B cell (primary cell): ENCODE data around the gene NAB2. TPM values are rescaled to one million over a fixed set of nuclear protein-coding genes. Genes with fewer than 3 reads are reported as not detected.

Experiments used
- ATAC-seq: fragments of 200-7000 bp; cut with Tn5 transposase; one replicate; pipeline ENCODE4 v1.10.0; 2021; ENCODE audit warnings: low read depth, mild to moderate bottlenecking, moderate number of reproducible peaks, moderate library complexity
- CTCF ChIA-PET: fragments of 350-600 bp; sonication (Branson Sonifier 250); formaldehyde crosslinking; loops from one replicate; lab custom pipeline; 2021; ENCODE audit warnings: antibody characterized with exemption, inconsistent platforms; lab: Charles Lee
- POLR2A ChIA-PET: fragments of 350-600 bp; sonication (Branson Sonifier 250); formaldehyde crosslinking; loops from one replicate; lab custom pipeline; 2021; ENCODE audit warnings: antibody characterized with exemption; lab: Charles Lee
- DNase-seq: peaks from one replicate; pipeline ENCODE4 v3.0.0; 2013
- H2AFZ ChIP-seq: 2 replicates; pipeline ENCODE4 v1.6.1; 2012; ENCODE audit warnings: mild to moderate bottlenecking, low read depth, low read length; ENCODE audit not compliant: insufficient read depth, poor library complexity, severe bottlenecking
- H3K27ac ChIP-seq, 2 donors: 1 replicate in 1 of 2; 2 replicates in 1 of 2; pipeline ENCODE4 v1.5.1; 2012 to 2013; ENCODE audit warnings: low read length in 2 of 2, mild to moderate bottlenecking in 2 of 2, moderate library complexity in 1 of 2
- H3K27me3 ChIP-seq, 4 experiments: fragments of 200-600 bp in 1 of 4; sonication (generic) in 1 of 4; replicated peaks in 1 of 4; 1 replicate in 2 of 4; 2 replicates in 2 of 4; pipeline versions ENCODE4 v1.6.1 to v1.7.0; 2013 to 2016; ENCODE audit warnings: low read length in 3 of 4, mild to moderate bottlenecking in 2 of 4, mixed read lengths in 1 of 4, moderate library complexity in 1 of 4; ENCODE audit not compliant: insufficient read depth in 4 of 4, control insufficient read depth in 3 of 4; ENCODE audit errors: control extremely low read depth in 1 of 4
- H3K36me3 ChIP-seq, 2 experiments: replicated peaks in 1 of 2; 1 replicate in 1 of 2; 2 replicates in 1 of 2; pipeline versions ENCODE4 v1.6.1 to v1.7.1; 2013; ENCODE audit warnings: low read length in 1 of 2; ENCODE audit not compliant: insufficient read depth in 2 of 2, control insufficient read depth in 1 of 2; ENCODE audit errors: control extremely low read depth in 1 of 2, extremely low read depth in 1 of 2
- H3K4me1 ChIP-seq, 2 donors: fragments of 200-600 bp in 1 of 2; sonication (generic) in 1 of 2; 1 replicate in 1 of 2; 2 replicates in 1 of 2; pipeline versions ENCODE4 v1.5.1 to v1.6.1; 2013 to 2017; ENCODE audit warnings: low read length in 2 of 2; ENCODE audit not compliant: control insufficient read depth in 2 of 2, insufficient read depth in 2 of 2
- H3K4me2 ChIP-seq: replicated peaks from 2 replicates; pipeline ENCODE3; 2012; ENCODE audit warnings: mild to moderate bottlenecking, low read depth, low read length; ENCODE audit not compliant: poor library complexity, severe bottlenecking
- H3K4me3 ChIP-seq, 5 experiments: fragments of 200-600 bp in 1 of 5; sonication (generic) in 1 of 5; 1 replicate in 3 of 5; 2 replicates in 2 of 5; pipeline versions ENCODE4 v1.5.1 to v1.7.0; 2011 to 2016; ENCODE audit warnings: low read length in 4 of 5, mild to moderate bottlenecking in 4 of 5, low read depth in 2 of 5, control low read depth in 1 of 5, moderate library complexity in 1 of 5; ENCODE audit not compliant: insufficient read depth in 1 of 5; ENCODE audit errors: control extremely low read depth in 1 of 5, extremely low read depth in 1 of 5
- H3K79me2 ChIP-seq: fragments of 200-600 bp; sonication (generic); one replicate; pipeline ENCODE4 v1.6.0; 2016; ENCODE audit warnings: low read length; ENCODE audit not compliant: control insufficient read depth, insufficient read depth
- H3K9ac ChIP-seq: fragments of 200-600 bp; sonication (generic); 2 replicates; pipeline ENCODE4 v1.6.1; 2017; ENCODE audit warnings: mild to moderate bottlenecking, low read length, moderate library complexity
- H3K9me3 ChIP-seq, 3 donors: one replicate each; pipeline versions ENCODE4 v1.6.1 to v1.7.1; 2013; ENCODE audit warnings: low read length in 2 of 3; ENCODE audit not compliant: control insufficient read depth in 2 of 3, insufficient read depth in 1 of 3; ENCODE audit errors: control extremely low read depth in 1 of 3
- H4K20me1 ChIP-seq: 2 replicates; pipeline ENCODE4 v1.6.0; 2012; ENCODE audit warnings: mild to moderate bottlenecking, low read length; ENCODE audit not compliant: insufficient read depth, control insufficient read depth, poor library complexity, severe bottlenecking
- H3K27ac Mint-ChIP-seq: one replicate; pipeline ENCODE4 v1.8.0; 2021; ENCODE audit warnings: mixed read lengths
- H3K27me3 Mint-ChIP-seq: one replicate; pipeline ENCODE4 v1.8.0; 2021; ENCODE audit warnings: mixed read lengths
- H3K4me1 Mint-ChIP-seq: one replicate; pipeline ENCODE4 v1.8.0; 2021; ENCODE audit warnings: mixed read lengths
- H3K4me3 Mint-ChIP-seq: one replicate; pipeline ENCODE4 v1.8.0; 2021; ENCODE audit warnings: mixed read lengths
- H3K9me3 Mint-ChIP-seq: one replicate; pipeline ENCODE4 v1.8.0; 2022; ENCODE audit warnings: mixed read lengths; ENCODE audit not compliant: insufficient read depth
- CTCF ChIP-seq: fragments of 200-600 bp; IDR thresholded peaks from one replicate; pipeline ENCODE4 v1.8.0; 2022; ENCODE audit warnings: antibody characterized with exemption, mild to moderate bottlenecking
- EZH2 ChIP-seq: IDR thresholded peaks from 2 replicates; pipeline ENCODE4 v1.6.1; 2012; ENCODE audit warnings: borderline replicate concordance, low read depth, mild to moderate bottlenecking, moderate library complexity, low read length; ENCODE audit not compliant: insufficient read depth, poor library complexity, severe bottlenecking
- WGBS: methylation state at CpG from one replicate; pipeline ENCODE4 v1.1.5; 2013; ENCODE audit warnings: missing lambda C conversion rate; ENCODE audit not compliant: insufficient coverage; 5-methylcytosine and 5-hydroxymethylcytosine counted together
- intact Hi-C: fragments of 100-400 bp; cut with micrococcal nuclease; formaldehyde crosslinking; loops from one replicate; pipeline ENCODE4 v1.10.0; 2022
- polyA plus RNA-seq: library from polyadenylated mRNA; depleted of rRNA; stranded (reverse); fragments of >200 nt; gene quantifications from 2 replicates; pipeline ENCODE4 v1.2.3, GENCODE V29; 2012
- total RNA-seq, 2 donors: library from RNA; stranded (reverse); fragments of 120-200 nt in 1 of 2; gene quantifications; 1 replicate in 1 of 2; 2 replicates in 1 of 2; pipeline versions ENCODE4 v1.2.3 to v1.2.4, GENCODE V29; 2013 to 2022

The NAB2 gene
- total and polyA plus RNA-seq, 2 donors (not counting 1 experiment from before 2014, with no cell fraction given): 6.7 to 52.1 TPM

DNA sequence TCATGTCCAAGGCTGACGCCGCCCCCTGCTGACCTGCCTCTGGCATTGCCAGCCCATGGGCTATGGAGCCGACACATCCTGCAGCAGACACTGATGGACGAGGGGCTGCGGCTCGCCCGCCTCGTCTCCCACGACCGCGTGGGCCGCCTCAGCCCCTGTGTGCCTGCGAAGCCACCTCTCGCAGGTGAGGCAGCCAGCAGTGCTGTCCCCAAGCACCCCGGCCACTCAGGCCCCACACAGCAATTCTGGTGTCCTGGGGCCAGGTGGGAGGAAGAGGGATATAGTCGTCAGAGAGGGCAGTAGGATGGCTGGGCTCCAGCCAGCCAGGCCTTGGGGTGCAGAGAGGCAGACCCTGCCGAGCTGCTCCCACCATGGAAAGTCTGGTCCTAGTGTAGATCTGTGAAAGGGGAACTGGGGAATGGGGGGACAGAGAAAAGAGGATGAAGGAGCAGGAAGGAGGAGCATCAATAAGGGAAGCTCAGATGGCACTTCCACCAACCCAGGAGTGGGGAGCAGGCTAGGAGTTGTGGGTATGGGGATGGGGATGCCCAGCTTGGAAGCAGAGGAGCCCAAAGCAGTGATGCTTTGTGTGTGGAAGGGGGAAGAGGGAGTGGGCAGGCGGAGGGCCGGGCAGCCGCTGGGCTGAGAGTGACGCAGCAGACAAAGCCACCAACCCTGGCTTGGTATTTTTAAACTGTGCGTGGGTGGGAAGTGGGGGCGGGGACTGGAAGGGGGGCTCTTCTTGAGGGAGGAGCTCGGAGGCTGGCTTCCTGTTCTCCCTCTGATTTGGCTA, 4.7 kb downstream of the NAB2 start:
- Histone ChIP-seq H3K4me2 (peak overlapping the region; percentile 82), H3K9me3 (no peaks in the 10 kb centered on the region), H3K27ac (peak overlapping the region; percentile 73 to 82), H3K27me3 (no peaks in the 10 kb centered on the region), H3K36me3 (peaks cover 0 to 48% of the 10 kb centered on the region in 2 experiments), H2AFZ (peak overlapping the region; percentile 46), H3K4me3 (peak overlapping the region in 4 of 5 experiments; percentile 2 to 29 (median 22)), H4K20me1 (peaks cover 22% of the 10 kb centered on the region), H3K79me2 (peaks cover 17% of the 10 kb centered on the region), H3K4me1 (peaks cover 22 to 35% of the 10 kb centered on the region in 2 donors), H3K9ac (peak overlapping the region; percentile 43)
- Mint-ChIP-seq H3K27me3 (no peaks in the 10 kb centered on the region), H3K9me3 (no peaks in the 10 kb centered on the region), H3K27ac (peak overlapping the region; percentile 95), H3K4me3 (peak overlapping the region; percentile 82), H3K4me1 (peaks cover 65% of the 10 kb centered on the region)
- DNase-seq: peak; percentile 79
- TF ChIP-seq CTCF (peak; percentile 46), EZH2 (no peak)
- 60% methylated on average over 22 of the region's 24 CpGs for WGBS
- ChIA-PET POLR2A (interaction anchor here (0.5 to 3.6 kb wide), 14 partner anchors 10 to 1118 kb away, joined by 3 to 56 read pairs (median 6); partner anchors contain the start of genes NEMP1 and STAT6), CTCF (interaction anchor here (0.5 to 18.5 kb wide), 9 partner anchors 13 to 1046 kb away, joined by 3 to 406 read pairs (median 4); partner anchors contain the start of genes NEMP1 and STAT6)
- intact Hi-C loops: loop anchor here (1.0 to 2.0 kb wide), 3 partner anchors 15 to 24 kb away; partner anchors contain the start of gene NEMP1
- peak; percentile 53 for ATAC-seq
